ENCODE measurements around the gene FAM199X. TPM values are rescaled to one million over a fixed set of nuclear protein-coding genes. Genes with fewer than 3 reads are reported as not detected.

Gene FAM199X
- polyA plus RNA-seq, 3 donors: 4.1 to 8.2 (median 5.0) TPM

DNA sequence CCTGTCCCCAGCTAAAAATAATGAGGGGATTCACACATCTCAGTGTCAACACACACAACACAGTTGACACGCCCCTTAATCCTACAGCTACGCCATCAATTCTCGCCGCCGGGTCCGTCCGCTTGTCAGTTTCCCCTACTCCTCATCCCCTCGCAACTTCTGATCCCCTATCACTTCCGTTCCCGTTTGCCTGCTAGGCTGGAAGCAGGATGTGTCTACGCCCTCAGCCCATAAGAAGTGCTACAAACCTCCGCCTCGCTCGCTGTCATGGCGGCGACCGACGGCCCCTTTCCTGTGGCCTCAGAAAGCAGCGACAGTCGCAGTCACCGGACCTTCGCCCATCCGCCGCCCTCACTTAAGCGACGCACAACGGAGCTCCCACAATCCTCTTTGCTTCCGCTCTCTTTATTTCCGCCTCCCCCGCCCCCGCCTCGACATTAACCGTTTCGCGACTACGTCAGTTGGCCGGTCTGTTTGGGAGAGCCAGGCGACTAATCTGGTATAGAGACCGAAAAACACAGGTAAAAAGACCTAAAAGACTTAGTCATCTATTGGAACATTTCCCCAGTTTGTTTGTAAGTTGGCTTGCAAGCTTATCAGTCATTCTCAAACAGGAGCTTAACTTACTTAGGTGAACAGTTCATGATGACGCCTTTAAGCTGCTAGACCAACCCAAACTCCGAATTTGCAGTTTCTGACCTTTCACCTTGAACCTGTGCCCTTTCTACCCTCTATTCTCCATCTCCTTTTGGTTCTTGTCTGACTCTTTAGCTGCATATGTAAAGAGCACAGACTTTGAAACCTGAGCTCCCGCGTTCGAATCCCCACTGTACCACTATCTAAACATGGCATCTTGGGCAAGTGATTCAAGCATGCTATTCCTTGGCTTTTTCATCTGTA lies 9.4 kb upstream of the FAM199X start, which contains the start of gene SLC25A53:
Gene SLC25A53 (minus strand): TSS at position 380 of the 900 bp plus-strand sequence. CDS start 51,752 bp downstream, outside the sequence.
- Histone ChIP-seq H3K27ac (ENCODE audit: low read depth in 1 of 2, low read length in 2 of 2) (peak within 1 kb of the TSS; percentile 93 to 96), H3K36me3 (replicated peaks in 1 of 2; ENCODE audit: control insufficient read depth in 1 of 2, insufficient read depth in 2 of 2, low read length in 2 of 2) (no peaks in the 10 kb centered on the region), H3K79me2 (ENCODE audit: insufficient read depth, low read length) (peaks cover 17% of the 10 kb centered on the region), H3K4me2 (replicated peaks; ENCODE audit: extremely low read depth, low read length, poor library complexity, severe bottlenecking) (peak within 1 kb of the TSS; percentile 74), H3K4me1 (ENCODE audit: control insufficient read depth in 1 of 2, insufficient read depth in 2 of 2, low read length in 2 of 2) (peaks cover 10 to 11% of the 10 kb centered on the region in 2 donors), H3K9me3 (replicated peaks in 1 of 2; ENCODE audit: control insufficient read depth in 1 of 2, insufficient read depth in 1 of 2, low read length in 2 of 2) (no peaks in the 10 kb centered on the region), H2AFZ (ENCODE audit: insufficient read depth, low read depth, low read length, poor library complexity, severe bottlenecking) (peak within 1 kb of the TSS; percentile 74), H4K20me1 (ENCODE audit: insufficient read depth, low read length) (no peaks in the 10 kb centered on the region), H3K27me3 (ENCODE audit: control insufficient read depth in 2 of 2, insufficient read depth in 2 of 2, low read length in 2 of 2) (no peaks in the 10 kb centered on the region), H3K9ac (ENCODE audit: insufficient read depth, low read length, poor library complexity, severe bottlenecking) (peak within 1 kb of the TSS; percentile 78), H3K4me3 (replicated peaks in 1 of 3; ENCODE audit: low read depth in 2 of 3, low read length in 3 of 3) (peak within 1 kb of the TSS; percentile 62 to 82 (median 79))
- TF ChIP-seq, protein P1, sequence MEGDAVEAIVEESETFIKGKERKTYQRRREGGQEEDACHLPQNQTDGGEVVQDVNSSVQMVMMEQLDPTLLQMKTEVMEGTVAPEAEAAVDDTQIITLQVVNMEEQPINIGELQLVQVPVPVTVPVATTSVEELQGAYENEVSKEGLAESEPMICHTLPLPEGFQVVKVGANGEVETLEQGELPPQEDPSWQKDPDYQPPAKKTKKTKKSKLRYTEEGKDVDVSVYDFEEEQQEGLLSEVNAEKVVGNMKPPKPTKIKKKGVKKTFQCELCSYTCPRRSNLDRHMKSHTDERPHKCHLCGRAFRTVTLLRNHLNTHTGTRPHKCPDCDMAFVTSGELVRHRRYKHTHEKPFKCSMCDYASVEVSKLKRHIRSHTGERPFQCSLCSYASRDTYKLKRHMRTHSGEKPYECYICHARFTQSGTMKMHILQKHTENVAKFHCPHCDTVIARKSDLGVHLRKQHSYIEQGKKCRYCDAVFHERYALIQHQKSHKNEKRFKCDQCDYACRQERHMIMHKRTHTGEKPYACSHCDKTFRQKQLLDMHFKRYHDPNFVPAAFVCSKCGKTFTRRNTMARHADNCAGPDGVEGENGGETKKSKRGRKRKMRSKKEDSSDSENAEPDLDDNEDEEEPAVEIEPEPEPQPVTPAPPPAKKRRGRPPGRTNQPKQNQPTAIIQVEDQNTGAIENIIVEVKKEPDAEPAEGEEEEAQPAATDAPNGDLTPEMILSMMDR (IDR thresholded peaks at IDR 0.05): no peak
- DNase-seq: peak; percentile 71 to 81 (median 81)
- H3K27ac Mint-ChIP-seq: peak within 1 kb of the TSS; percentile 98 to 100 (median 99)
- H3K4me1 Mint-ChIP-seq: peaks cover 3% of the 10 kb centered on the region
- H3K4me3 Mint-ChIP-seq: peak within 1 kb of the TSS; percentile 87 to 96
- H3K36me3 Mint-ChIP-seq: no peaks in the 10 kb centered on the region
- peaks cover 0 to 8% (median 0%) of the 10 kb centered on the region in 7 donors for H3K9me3 Mint-ChIP-seq
- intact Hi-C loops (cut with micrococcal nuclease): loop anchor here in 1 of 2 donors (5.0 kb wide), 1 partner anchor 470 kb away; the partner anchor contains the start of gene MORF4L2
- H3K27me3 Mint-ChIP-seq (ENCODE audit: low read depth in 3 of 3): peaks cover 0 to 2% (median 0%) of the 10 kb centered on the region in 3 donors
- under 1% methylated on average over 35 of the region's 44 CpGs for WGBS (ENCODE audit: insufficient coverage)

DNA sequence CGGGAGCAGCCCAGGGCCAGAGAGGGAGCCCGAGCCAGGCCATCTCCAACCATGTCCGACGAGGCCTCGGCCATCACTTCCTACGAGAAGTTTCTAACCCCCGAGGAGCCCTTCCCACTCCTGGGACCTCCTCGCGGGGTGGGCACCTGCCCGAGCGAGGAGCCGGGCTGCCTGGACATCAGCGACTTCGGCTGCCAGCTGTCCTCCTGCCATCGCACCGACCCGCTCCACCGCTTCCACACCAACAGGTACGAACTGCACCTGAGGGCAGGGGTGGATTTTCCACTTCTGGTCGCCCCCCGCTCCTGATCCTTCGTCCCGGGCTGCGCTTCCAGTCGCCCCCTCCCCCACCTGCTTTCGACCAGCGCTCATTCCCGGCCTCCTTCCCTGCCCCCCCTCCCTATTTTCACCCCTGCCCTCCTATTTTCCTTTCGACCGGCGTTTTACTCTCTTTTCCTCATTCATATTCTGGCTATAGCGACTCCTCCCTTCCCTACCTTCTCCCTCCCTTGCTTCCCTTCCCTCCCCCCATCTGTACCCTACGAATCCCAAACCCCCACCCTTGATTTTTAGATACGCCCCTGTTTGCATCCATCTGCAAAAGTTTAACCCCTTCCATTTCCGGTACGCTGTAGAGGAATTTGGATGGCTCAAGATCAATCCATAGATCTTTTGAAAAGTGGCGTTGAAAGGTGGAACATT lies 633 bp downstream of the FAM199X start:
- H3K9me3 ChIP-seq (replicated peaks in 1 of 2; ENCODE audit: control insufficient read depth in 1 of 2, insufficient read depth in 1 of 2, low read length in 2 of 2): no peaks in the 10 kb centered on the region
- H3K79me2 ChIP-seq (ENCODE audit: insufficient read depth, low read length): peaks cover 43% of the 10 kb centered on the region
- peaks cover 16 to 24% of the 10 kb centered on the region in 2 donors for H3K4me1 ChIP-seq (ENCODE audit: control insufficient read depth in 1 of 2, insufficient read depth in 2 of 2, low read length in 2 of 2)
- peaks cover 0 to 3% of the 10 kb centered on the region in 2 donors for H3K36me3 ChIP-seq (replicated peaks in 1 of 2; ENCODE audit: control insufficient read depth in 1 of 2, insufficient read depth in 2 of 2, low read length in 2 of 2)
- peak overlapping the region; percentile 70 for H3K4me2 ChIP-seq (replicated peaks; ENCODE audit: extremely low read depth, low read length, poor library complexity, severe bottlenecking)
- TF ChIP-seq, protein P1 (IDR thresholded peaks at IDR 0.05): no peak
- H3K36me3 Mint-ChIP-seq: peaks cover 0 to 11% of the 10 kb centered on the region in 2 donors
- H3K4me3 ChIP-seq (replicated peaks in 1 of 3; ENCODE audit: low read depth in 2 of 3, low read length in 3 of 3): peak overlapping the region; percentile 83 to 87 (median 86)
- 0% methylated on average over 13 of the region's 37 CpGs for whole genome bisulfite sequencing (ENCODE audit: insufficient coverage)
- H3K27me3 Mint-ChIP-seq (ENCODE audit: low read depth in 3 of 3): no peaks in the 10 kb centered on the region
- H3K4me1 Mint-ChIP-seq: peaks cover 35% of the 10 kb centered on the region
- H4K20me1 ChIP-seq (ENCODE audit: insufficient read depth, low read length): no peaks in the 10 kb centered on the region
- intact Hi-C loops (cut with micrococcal nuclease): no loop called here
- H2AFZ ChIP-seq (ENCODE audit: insufficient read depth, low read depth, low read length, poor library complexity, severe bottlenecking): peak overlapping the region; percentile 75
- peak overlapping the region; percentile 76 to 79 for H3K4me3 Mint-ChIP-seq
- H3K27ac ChIP-seq (ENCODE audit: low read depth in 1 of 2, low read length in 2 of 2): peak overlapping the region; percentile 75 to 82
- DNase-seq: no peak
- H3K9ac ChIP-seq (ENCODE audit: insufficient read depth, low read length, poor library complexity, severe bottlenecking): peak overlapping the region; percentile 76
- H3K9me3 Mint-ChIP-seq: peaks cover 0 to 15% (median 2%) of the 10 kb centered on the region in 7 donors
- no peaks in the 10 kb centered on the region for H3K27me3 ChIP-seq (ENCODE audit: control insufficient read depth in 2 of 2, insufficient read depth in 2 of 2, low read length in 2 of 2)
- peak overlapping the region; percentile 32 to 79 (median 45) for H3K27ac Mint-ChIP-seq

Data from CD14-positive monocyte (primary cell).